ENCODE data around the gene RTL10. TPM values are rescaled to one million over a fixed set of nuclear protein-coding genes. Genes with fewer than 3 reads are reported as not detected.

The RTL10 gene
- polyA plus RNA-seq, 1 donor from 2014 or later, result 11.7 TPM

GRCh38 chr22:19849835-19850762 is 4.6 kb downstream of the RTL10 start:
- H4K20me1 ChIP-seq (ENCODE audit: insufficient read depth), result no peaks in the 10 kb centered on the region
- H3K9me2 ChIP-seq (ENCODE audit: insufficient read depth, low read length), result no peaks in the 10 kb centered on the region
- no peak overlapping the region for H2AFZ ChIP-seq (ENCODE audit: low read depth, low read length)
- H3K79me2 ChIP-seq (replicated peaks; ENCODE audit: insufficient read depth, low read length), result peaks cover 24% of the 10 kb centered on the region
- H3K9me3 ChIP-seq (ENCODE audit: low read length), result no peaks in the 10 kb centered on the region
- H3F3A ChIP-seq (ENCODE audit: insufficient read depth, low read length, poor library complexity, severe bottlenecking), result no peaks in the 10 kb centered on the region
- H3K27ac ChIP-seq (ENCODE audit: low read length), result no peak overlapping the region
- no peak overlapping the region for H3K4me2 ChIP-seq (ENCODE audit: low read length)
- no peaks in the 10 kb centered on the region for H3K36me3 ChIP-seq (ENCODE audit: insufficient read depth, low read length)
- no peaks in the 10 kb centered on the region for H3K27me3 ChIP-seq (ENCODE audit: insufficient read depth, low read depth, low read length)
- H3K4me3 ChIP-seq (ENCODE audit: low read length), result no peak overlapping the region
- TF ChIP-seq POLR2AphosphoS5 (IDR thresholded peaks at IDR 0.05) (no peak), CTCF (IDR thresholded peaks at IDR 0.05; ENCODE audit: poor library complexity, severe bottlenecking) (no peak), SMC3 (conservative IDR thresholded peaks at IDR 0.05; ENCODE audit: poor library complexity) (no peak), REST (IDR thresholded peaks at IDR 0.05; ENCODE audit: borderline replicate concordance) (no peak), MXI1 (conservative IDR thresholded peaks at IDR 0.05; ENCODE audit: poor library complexity, severe bottlenecking) (no peak), EZH2 (IDR thresholded peaks at IDR 0.05; ENCODE audit: borderline replicate concordance, insufficient read depth, low read length, poor library complexity, severe bottlenecking) (no peak), TAF1 (IDR thresholded peaks at IDR 0.05; ENCODE audit: low read depth) (no peak), EP300 (conservative IDR thresholded peaks at IDR 0.05; ENCODE audit: poor library complexity, severe bottlenecking) (no peak), RAD21 (conservative IDR thresholded peaks at IDR 0.05) (no peak)
- no peak overlapping the region for H3K9ac ChIP-seq (ENCODE audit: low read length)

- no peaks in the 10 kb centered on the region for H3K36me3 ChIP-seq (ENCODE audit: insufficient read depth, low read length)
- no peaks in the 10 kb centered on the region for H3K9me2 ChIP-seq (ENCODE audit: insufficient read depth, low read length)
- no peaks in the 10 kb centered on the region for H4K20me1 ChIP-seq (ENCODE audit: insufficient read depth)
- H3K4me2 ChIP-seq (ENCODE audit: low read length), result no peak overlapping the region
- no peaks in the 10 kb centered on the region for H3F3A ChIP-seq (ENCODE audit: insufficient read depth, low read length, poor library complexity, severe bottlenecking)
- H2AFZ ChIP-seq (ENCODE audit: low read depth, low read length), result no peak overlapping the region
- no peak overlapping the region for H3K27ac ChIP-seq (ENCODE audit: low read length)
- H3K27me3 ChIP-seq (ENCODE audit: insufficient read depth, low read depth, low read length), result no peaks in the 10 kb centered on the region
- H3K79me2 ChIP-seq (replicated peaks; ENCODE audit: insufficient read depth, low read length), result peaks cover 16% of the 10 kb centered on the region
- no peaks in the 10 kb centered on the region for H3K9me3 ChIP-seq (ENCODE audit: low read length)
- H3K9ac ChIP-seq (ENCODE audit: low read length), result no peak overlapping the region
- TF ChIP-seq CTCF (IDR thresholded peaks at IDR 0.05; ENCODE audit: poor library complexity, severe bottlenecking) (no peak), TAF1 (IDR thresholded peaks at IDR 0.05; ENCODE audit: low read depth) (no peak), POLR2AphosphoS5 (IDR thresholded peaks at IDR 0.05) (no peak), SMC3 (conservative IDR thresholded peaks at IDR 0.05; ENCODE audit: poor library complexity) (no peak), RAD21 (conservative IDR thresholded peaks at IDR 0.05) (no peak), EZH2 (IDR thresholded peaks at IDR 0.05; ENCODE audit: borderline replicate concordance, insufficient read depth, low read length, poor library complexity, severe bottlenecking) (no peak), EP300 (conservative IDR thresholded peaks at IDR 0.05; ENCODE audit: poor library complexity, severe bottlenecking) (no peak), MXI1 (conservative IDR thresholded peaks at IDR 0.05; ENCODE audit: poor library complexity, severe bottlenecking) (no peak), REST (IDR thresholded peaks at IDR 0.05; ENCODE audit: borderline replicate concordance) (no peak)
- no peak overlapping the region for H3K4me3 ChIP-seq (ENCODE audit: low read length)
These were observed 6.1 kb downstream of the RTL10 start for GRCh38 chr22:19848298-19849224.
